HG03439 (cell line): Measurements from ENCODE around the gene MOB3B.
"Not testable (repeated sequence)": the region's sequence is repeated elsewhere in the genome, so short reads cannot be mapped to it uniquely, and the experiment has no call there.

ENCODE experiments used
- ATAC-seq: cut with Tn5 transposase; IDR thresholded peaks from one replicate; pipeline ENCODE4 v1.9.1; 2021; ENCODE audit warnings: mild to moderate bottlenecking, moderate library complexity; ENCODE audit not compliant: unreplicated experiment

MOB3B gene

DNA sequence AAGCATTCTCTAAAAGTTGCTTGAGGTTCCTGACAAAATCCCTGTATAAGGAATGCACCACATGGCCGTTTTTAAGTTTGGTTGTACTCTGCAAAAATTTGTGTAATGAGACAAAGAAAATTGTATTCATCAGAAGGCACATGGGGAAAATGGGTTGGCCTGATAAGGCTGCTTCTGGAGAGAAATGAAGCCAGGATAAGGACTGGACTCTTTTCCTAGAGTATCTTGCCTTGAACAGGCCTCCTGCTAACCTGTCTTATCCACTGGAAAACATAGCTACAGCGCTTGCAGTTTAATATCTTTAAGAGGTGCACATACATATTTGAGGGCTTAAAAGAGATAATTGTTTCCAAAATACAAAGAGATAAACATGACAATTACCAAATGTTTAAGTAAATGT is 46.9 kb downstream of the MOB3B start:
- ATAC-seq: no peak

DNA sequence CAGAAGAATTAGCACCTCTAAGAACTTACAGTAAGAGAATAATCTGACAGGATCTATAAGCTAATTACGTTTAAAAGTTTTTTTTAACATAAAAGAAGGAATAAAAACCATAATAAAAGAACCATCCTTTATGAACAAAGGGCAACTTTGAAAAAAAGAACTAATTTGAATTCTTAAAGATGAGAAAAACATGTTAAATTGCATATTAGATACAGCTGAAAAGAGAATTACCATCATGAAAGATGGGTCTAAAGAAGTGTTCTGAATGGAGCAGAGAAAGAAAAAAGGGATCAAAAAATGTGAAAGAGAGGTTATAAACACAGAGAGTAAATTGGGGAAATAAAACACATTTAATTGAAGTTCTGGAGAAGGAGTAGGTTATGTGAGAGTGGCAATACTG is 51.3 kb downstream of the MOB3B start:
- ATAC-seq: no peak

DNA sequence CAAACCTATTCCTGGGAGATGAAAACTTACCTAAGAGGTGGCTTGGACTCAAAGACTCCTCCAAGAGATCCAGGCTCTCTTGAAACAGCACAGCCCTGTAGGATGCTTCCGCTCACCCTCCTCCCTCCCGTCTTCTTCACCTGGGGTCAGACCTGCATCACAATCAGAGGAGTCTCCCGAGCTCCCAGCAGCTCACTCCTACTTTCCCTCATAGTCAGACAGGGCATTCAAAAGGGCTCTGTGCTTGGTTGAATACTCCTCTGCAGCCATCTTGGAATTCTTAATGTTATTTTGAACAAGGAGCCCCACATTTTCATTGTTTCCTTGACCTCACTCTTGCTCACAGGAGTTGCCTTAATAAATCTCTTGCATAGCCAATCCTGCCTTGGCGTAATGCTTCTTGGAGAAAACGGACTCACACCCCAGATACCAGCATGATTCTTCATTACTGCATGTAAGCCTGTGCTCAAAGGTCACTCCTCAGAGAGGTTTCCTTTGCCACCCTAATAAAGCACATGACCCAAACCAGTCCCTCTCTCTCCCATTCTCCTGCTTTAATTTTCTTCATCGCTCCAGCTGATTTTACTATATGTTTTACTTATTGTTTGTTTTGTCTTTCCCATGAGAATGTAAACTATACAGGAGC is 52.6 kb downstream of the MOB3B start:
- no peak for ATAC-seq

DNA sequence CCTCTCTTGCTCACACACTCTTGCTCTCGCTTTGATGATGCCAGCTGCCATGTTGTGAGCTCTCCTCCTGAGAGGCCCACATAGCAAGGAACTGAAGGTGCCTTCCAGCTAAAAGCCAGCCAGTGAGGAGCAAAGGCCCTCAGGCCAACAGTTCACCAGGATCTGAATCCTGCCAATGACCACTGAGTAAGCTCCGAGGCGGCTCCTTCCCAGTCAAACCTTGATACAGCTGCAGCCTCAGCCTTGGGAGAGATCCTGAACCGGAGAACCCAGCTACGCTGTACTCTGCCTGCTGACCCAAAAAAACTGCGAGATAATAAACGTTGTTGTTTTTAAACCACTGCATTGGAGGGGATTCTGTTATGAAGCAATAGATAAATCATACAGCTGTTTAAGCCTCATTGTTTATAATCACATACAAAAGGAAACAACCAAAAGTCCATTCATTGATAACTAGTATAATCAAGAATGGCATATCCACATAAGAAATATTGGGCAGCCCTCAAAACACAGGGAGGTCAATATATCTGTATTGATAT is 54.5 kb downstream of the MOB3B start:
- ATAC-seq: no peak

DNA sequence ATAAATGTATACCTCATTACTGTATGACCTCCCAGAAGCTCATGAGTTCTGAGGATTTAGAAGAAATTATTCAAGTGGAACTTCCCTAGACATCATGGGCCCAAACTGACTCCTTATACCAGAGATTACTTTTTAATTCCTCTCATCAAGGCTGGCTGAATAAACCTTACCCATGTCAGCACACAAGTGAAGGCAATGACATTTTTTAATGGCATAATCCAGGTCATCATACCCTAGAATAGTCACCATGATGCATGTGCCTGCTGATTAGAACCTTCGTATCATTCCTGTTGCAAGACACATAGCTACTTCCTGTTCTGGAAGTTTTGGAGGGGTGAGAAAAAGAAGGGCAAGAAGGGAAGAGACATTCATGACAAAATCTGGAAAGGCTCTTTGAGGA is 55.3 kb downstream of the MOB3B start:
- no peak for ATAC-seq

DNA sequence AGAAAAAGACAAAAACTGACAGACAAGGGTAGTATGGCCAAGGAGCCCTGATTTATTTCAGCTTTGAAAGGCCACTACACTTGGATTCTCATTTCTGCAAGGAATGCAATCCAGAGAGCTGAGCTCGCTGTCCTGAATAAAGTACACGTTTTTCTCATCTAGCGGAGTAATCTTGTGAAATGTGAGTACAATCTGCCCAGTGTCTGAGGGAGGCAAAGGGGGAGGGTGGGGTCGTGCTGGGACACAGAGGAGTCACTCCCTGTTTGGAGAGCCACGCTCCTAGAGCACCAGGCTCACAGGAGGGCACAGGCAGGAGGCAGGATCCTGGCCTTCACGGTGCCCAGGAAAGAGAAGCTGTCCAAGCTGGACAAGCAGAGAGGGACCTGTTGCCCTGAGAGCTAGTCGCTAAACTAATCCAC is 56.5 kb downstream of the MOB3B start:
- ATAC-seq: no peak

DNA sequence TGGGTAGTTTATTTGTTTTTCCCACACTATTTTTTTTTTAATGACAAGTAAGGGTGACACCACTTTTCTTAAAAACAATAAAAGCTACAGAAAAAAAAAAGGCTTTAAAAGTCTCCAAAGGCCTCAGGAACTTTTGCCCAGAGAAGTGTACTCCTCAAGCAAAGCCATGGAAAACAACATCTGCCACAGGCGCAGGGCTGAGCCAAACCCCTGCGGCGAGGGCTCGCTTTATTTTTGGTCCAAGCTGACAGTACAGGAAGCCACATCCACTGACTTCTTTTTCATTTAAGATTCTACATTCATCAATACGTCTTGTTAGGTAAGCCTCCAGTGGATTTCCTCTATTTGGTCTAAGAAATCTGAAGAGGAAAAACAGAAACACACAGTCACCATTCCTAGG is 57.4 kb downstream of the MOB3B start:
- no peak for ATAC-seq

DNA sequence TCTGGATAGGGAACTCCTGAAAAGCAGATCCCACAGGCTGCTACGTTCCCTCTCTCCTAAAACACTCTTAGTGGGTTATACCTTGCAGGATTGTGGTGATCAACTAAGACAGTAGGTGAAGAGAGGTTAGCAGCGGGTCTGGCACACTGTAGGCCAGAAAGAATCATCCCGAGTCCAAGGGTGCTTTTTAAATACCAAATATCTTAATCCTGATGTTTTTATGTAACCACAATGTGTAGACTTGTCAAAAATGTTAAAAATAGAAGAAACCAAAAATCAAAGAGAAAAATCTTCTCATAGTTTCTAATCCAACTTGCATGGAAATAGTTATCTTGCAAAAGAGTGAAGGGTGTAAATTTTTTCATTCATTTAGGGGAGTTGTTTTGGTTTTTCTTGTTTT is 57.8 kb downstream of the MOB3B start:
- no peak for ATAC-seq

DNA sequence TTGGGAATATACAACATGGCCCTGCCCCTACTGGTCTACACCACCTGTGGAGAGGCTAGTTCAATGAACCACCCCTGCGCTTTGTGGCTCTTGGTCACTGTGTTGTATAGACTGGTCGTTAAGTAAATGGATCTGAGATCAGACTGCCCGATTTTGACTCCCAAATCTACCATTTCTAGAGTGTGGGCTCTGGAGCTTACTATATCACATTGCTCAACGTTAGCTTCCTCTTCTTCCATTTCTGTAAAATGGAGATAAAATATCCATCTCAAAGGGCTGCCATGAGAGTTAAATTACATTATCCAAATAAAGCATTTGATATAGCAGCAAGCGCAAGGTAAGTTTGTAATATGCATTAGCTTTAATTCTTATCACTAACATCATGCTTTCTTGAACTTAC is 58.2 kb downstream of the MOB3B start:
- ATAC-seq: no peak

DNA sequence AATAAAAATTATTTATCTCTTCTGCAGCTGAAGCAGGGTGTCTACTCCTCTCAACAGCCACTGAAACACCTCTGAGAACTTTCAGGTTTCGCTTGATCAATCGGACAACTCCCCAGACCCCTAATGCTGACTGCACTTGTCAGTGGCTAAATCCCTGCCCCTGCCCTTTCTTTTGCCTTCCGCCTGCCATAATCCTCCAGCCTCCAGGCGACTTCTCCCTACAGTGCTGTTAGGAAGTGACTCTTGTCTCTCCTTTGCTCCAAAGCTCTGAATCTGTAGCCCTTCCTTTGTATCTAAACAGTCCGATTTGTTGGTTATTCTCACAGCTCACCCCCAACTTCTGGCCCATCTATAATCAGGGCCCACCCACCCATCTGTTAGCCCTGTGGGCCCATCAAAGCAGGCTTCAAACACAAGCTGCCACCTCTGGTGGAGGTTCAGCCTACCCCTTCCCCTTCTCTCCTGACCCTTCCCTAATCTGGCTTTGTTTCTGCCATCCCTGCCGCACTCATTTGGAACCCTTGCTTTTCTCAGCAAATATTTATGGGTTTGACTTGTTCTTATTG is 59.2 kb downstream of the MOB3B start:
- no peak for ATAC-seq

DNA sequence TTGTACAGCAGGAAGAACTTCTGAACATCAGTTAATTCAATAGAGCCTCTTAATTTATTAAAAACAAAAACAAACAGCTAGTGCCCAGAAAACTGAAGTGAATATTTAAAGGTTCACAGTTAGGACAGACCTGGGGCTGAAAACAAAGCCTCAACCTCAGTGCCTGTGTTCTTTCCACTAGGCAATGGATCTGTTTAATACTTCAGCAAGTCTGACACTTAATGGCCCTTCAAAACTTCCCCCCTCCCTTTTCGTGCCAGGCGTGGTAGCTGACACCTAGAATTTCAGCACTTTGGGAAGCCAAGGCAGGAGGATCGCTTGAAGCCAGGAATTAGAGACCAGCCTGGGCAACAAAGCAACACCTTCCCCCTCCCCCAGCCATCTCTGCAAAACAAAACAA is 60.1 kb downstream of the MOB3B start:
- no peak for ATAC-seq

DNA sequence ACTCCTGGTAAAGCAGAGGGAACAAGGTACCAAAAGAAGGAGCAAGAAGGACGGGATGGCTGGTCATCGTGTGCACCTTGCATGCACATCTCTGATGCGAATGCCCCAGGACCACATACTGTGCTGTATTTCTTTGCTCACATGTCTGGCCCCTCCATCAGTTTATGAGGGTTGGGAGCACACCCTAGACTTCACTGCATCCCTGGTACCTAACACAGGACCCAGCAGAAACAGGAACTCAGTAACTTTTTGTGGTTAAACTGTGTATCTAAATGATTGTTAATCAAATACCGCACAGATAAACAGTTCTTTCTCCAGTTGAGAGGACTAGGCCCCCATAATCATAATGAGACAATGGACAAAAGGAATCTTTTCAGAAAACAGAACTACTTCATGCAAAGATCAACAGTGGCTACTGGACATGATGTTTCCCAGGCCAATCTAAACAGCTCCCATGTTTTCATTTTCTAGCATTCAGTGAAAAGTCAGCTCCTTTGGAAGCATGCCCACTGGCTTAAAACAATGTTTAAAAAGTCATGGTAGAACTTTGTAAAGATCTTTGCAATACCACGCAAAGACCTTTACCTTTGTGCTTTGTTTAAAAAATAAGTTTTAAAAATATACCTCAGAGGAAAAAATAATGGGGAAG is 61.0 kb downstream of the MOB3B start:
- ATAC-seq: no peak

DNA sequence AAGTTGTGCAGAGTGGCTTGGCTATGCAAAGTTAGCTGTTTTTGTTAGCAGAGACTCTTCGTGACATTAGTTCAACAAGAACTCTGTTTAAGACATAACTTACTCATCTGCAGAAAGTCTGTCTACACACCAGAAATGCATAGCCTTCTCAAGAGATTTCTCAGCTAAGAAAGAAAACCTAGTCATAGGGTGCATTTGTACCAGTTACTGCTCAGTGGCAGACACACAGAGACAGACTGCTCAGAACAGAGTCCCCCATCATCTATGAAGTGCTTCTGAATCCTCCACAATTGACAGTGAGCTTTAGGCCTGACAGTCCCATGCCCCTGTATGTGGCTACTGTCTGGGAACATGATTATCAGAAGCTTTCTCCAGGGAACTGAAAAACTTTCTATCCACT is 61.6 kb downstream of the MOB3B start:
- ATAC-seq: no peak

DNA sequence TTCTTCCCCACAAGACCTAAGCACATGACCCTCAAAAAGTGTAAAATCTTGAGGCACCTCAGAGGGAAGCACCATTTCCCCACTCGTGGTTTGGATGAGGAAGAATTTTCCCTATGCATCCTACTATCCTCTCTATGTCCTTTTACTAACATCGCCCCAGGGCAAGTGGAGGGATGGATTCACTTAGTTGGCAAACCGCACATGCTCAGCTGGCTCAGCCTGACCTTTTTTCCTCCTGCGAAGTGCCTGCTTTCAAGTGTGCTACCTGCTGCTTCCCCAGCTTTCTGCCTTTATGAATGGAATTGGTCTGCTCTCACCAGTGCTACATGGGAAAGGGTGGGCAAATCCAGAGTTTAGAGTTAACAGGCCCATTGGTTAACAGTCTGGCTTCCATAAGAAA is 62.1 kb downstream of the MOB3B start:
- ATAC-seq: no peak

DNA sequence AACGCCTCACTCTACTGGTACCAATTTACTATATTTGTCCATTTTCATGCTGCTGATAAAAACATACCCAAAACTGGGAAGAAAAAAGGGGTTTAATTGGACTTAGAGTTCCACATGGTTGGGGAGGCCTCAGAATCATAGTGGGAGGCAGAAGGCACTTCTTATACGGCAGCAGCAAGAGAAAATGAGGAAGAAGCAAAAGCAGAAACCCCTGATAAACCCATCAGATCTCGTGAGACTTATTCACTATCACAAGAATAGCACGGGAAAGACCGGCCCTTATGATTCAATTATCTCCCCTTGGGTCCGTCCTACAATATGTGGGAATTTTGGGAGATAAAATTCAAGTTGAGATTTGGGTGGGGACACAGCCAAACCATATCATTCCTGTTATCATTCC is 63.1 kb downstream of the MOB3B start:
- ATAC-seq: not testable (repeated sequence)

DNA sequence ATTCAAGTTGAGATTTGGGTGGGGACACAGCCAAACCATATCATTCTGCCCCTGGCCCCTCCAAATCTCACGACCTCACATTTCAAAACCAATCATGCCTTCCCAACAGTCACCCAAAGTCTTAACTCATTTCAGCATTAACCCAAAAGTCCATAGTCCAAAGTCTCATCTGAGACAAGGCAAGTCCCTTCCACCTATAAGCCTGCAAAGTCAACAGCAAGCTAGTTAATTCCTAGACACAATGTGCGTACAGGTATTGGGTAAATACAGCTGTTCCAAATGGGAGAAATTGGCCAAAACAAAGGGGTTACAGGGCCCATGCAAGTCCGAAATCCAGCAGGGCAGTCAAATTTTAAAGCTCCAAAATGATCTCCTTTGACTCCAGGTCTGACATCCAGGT is 64.7 kb downstream of the MOB3B start:
- ATAC-seq: not testable (repeated sequence)

DNA sequence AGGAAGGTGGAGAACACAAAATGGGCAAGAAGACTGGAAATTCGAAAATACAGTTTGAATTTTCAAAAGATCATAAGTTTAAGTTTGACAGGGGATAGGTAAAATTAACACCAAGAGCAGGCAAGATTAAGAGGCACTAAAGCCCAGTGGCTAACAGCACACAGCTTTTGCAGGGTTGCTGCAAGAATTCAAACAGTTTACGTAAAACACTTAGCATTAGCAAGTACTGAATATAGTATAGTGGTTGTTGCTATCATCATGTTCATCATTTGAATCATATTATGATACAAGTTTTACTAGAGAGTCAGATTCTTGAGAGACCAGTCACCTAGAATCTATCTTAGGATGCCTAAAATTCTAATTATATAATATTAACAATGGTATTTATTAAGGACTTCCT is 66.8 kb downstream of the MOB3B start:
- ATAC-seq: no peak

DNA sequence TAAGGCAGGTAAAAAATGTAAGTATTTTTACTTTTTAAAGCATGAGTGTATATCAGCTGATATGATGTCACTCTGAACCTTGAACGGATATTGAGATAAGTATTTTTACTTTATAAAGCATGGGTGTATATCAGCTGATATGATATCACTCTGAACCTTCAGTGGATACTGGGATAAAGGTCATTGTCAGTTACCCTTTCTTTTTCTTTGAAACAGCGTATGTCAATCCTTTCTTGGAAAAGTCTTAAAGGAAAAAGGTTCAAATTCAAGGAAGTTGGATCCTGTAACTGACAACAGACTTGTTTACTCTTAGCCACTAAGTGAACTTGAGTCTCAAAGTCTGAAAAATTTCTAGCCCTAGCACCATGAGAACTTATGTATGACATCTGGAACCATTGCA is 67.2 kb downstream of the MOB3B start:
- ATAC-seq: no peak

DNA sequence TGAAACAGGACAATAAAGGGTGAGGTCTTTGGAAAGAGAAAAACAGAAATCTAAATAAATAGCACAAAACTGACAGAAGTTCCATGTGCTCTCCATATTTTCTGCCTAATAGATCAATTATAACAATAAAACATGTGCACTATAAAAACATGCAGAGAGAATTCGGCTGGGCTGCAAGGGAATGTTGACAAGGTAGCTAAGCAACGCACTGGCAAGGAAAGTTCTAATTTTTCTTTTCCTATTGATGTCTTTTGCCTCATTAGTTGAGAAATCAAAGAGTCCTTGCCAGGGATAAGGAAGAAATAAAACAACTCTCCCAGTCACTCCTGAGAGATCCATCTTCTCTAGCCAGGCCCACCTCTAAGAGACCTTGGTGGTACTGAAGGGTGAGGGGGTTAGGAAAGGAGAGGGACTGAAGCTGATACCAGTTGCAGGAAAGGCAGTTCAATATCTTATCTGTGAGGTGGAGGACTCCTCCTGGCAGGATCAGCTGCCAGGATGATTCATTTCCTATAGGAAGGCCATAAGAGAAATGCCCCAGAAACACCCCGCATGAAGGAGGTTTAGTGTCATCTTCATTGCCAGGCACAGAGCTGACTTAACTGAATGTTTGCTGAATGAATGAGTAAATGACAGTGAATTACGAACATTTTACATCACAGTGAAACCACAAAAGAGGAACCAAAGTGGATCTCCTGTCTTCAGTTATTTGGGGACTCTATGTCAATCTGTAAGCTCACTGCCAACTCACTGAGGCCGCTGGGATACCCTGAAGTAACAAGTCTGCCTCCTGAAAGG is 69.2 kb downstream of the MOB3B start:
- peak; percentile 54 for ATAC-seq

DNA sequence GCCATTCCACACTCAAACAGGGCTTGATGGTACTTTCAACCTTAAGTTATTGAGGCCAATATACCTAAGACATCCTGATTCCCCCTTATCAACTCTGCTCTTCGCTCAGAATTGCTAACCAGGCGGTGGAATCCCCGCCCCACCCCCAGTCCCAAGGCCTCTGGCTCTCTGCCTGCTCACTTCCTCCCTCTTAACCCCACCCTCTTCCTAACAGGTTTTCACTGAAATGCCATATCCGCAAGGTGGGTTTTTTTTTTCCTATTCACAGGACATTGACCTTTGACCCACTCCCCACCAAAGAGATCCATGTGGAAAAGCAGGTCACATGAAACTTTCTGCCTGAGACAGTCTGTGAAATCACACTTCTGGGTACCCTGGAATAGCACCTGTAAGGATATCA is 72.2 kb downstream of the MOB3B start:
- no peak for ATAC-seq

DNA sequence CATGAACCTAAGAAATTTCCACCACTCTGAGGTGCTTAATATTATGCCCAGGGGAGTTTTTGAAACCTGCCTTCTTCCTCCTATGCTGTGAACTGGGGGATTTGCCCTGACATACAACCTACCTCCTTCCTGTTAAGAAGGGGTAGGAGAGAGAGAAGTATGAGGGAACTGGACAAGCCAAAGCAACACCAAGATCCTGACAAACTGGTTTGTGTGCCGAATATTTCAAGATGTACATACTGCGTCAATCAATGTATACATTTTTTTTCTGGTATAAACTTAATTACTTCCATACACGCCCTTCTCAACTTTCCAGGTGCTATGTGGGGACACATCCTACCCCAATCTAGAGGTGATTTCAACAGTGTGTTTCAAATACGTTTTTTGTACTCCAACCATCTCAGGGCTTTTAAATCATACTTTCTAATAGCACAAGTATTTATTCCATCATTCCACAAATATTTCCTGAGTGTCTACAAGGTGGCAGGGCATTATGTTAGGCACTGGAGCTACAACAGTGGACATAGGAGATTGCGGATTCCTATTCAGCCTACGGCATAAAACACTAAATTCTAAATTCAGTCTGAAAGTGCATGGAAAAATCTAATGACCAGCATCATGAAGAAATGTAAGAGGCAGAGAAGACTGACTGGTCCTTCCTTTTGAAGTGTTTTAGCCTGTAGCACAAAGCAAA is 75.6 kb downstream of the MOB3B start:
- ATAC-seq: no peak
